ENCODE measurements around the gene ASIP. TPM values are rescaled to one million over a fixed set of nuclear protein-coding genes. Genes with fewer than 3 reads are reported as not detected.

ASIP gene
- total and polyA plus RNA-seq, 2 of the 4 experiments (the other 2 are of a cell fraction) = not detected

- H3K18ac ChIP-seq (ENCODE audit: low read depth, low read length) = no peak overlapping the region
- no peak for DNase-seq
- no peak overlapping the region for H2BK15ac ChIP-seq (ENCODE audit: low read depth, low read length)
- H3K36me3 ChIP-seq (ENCODE audit: control insufficient read depth, insufficient read depth, low read length) = no peaks in the 10 kb centered on the region
- WGBS, 2 experiments (ENCODE audit: extremely low coverage in 2 of 2, insufficient read length in 1 of 2) = 89% methylated on average over 5 of the region's 12 CpGs; no CpG with 5 or more reads in 1 of the 2 experiments
- H2AFZ ChIP-seq (replicated peaks; ENCODE audit: low read length, poor library complexity) = no peak overlapping the region
- H4K20me1 ChIP-seq (ENCODE audit: insufficient read depth, low read length) = no peaks in the 10 kb centered on the region
- dilution Hi-C loops (cut with HindIII; ENCODE audit: low sequenced_read_pairs, unreplicated experiment) (no loop called here), intact Hi-C loops (cut with micrococcal nuclease) (no loop called here), in situ Hi-C loops (cut with MboI; ENCODE audit: low sequenced_read_pairs) (no loop called here)
- no peak overlapping the region for H2BK5ac ChIP-seq (ENCODE audit: low read depth, low read length, poor library complexity, severe bottlenecking)
- no TSS peak for BruUV-seq (replicated peaks)
- ATAC-seq (ENCODE audit: low read depth) = no peak
- H3K4me1 ChIP-seq (ENCODE audit: control insufficient read depth, insufficient read depth, low read length) = no peaks in the 10 kb centered on the region
- no peak overlapping the region for H2AK5ac ChIP-seq (ENCODE audit: low read depth, low read length)
- no peaks in the 10 kb centered on the region for H3K79me1 ChIP-seq (ENCODE audit: low read depth in 1 of 2, low read length in 2 of 2)
- no peak overlapping the region for H2BK120ac ChIP-seq (ENCODE audit: low read depth, low read length)
- no peak overlapping the region for H3K4ac ChIP-seq (ENCODE audit: low read depth, low read length)
- H3K14ac ChIP-seq (replicated peaks; ENCODE audit: low read depth, low read length) = no peak overlapping the region
- H4K91ac ChIP-seq (ENCODE audit: insufficient read depth, low read depth, low read length) = no peak overlapping the region
- TF ChIP-seq SMC3 (IDR thresholded peaks at IDR 0.05; ENCODE audit: low read depth, low read length) = no peak
- TF ChIP-seq BHLHE40 (IDR thresholded peaks at IDR 0.05; ENCODE audit: low read depth, low read length) = no peak
- TF ChIP-seq NFE2L2 (IDR thresholded peaks at IDR 0.05; ENCODE audit: low read depth, low read length) = no peak
- no peak for TF ChIP-seq CEBPB (IDR thresholded peaks at IDR 0.05; ENCODE audit: low read depth, low read length)
- no peak for TF ChIP-seq RCOR1 (IDR thresholded peaks at IDR 0.05; ENCODE audit: insufficient replicate concordance, low read length)
- TF ChIP-seq RFX5 (IDR thresholded peaks at IDR 0.05; ENCODE audit: low read depth, low read length) = no peak
- no peak for TF ChIP-seq MAZ (IDR thresholded peaks at IDR 0.05; ENCODE audit: borderline replicate concordance, low read depth, low read length)
- H3K9me3 ChIP-seq (ENCODE audit: control insufficient read depth, insufficient read depth, low read length) = no peaks in the 10 kb centered on the region
- no peaks in the 10 kb centered on the region for H3K27me3 ChIP-seq (ENCODE audit: control insufficient read depth, insufficient read depth, low read length)
- no peak overlapping the region for H4K8ac ChIP-seq (ENCODE audit: low read depth in 2 of 2, low read length in 2 of 2)
- ChIA-PET CTCF (no interaction called here), POLR2A (ENCODE audit: unreplicated experiment) (no interaction called here)
- H2AK9ac ChIP-seq (replicated peaks; ENCODE audit: low read depth, low read length, poor library complexity) = no peak overlapping the region
- H3K4me3 ChIP-seq (ENCODE audit: insufficient read depth, low read depth, low read length) = no peak overlapping the region
- no peak overlapping the region for H3K4me2 ChIP-seq (ENCODE audit: low read depth, low read length)
- H2BK20ac ChIP-seq (ENCODE audit: low read depth, low read length) = no peak overlapping the region
- no peak overlapping the region for H3K27ac ChIP-seq (ENCODE audit: insufficient read depth, low read length)
- H3K23ac ChIP-seq (ENCODE audit: low read depth, low read length) = no peak overlapping the region
- H3K56ac ChIP-seq (ENCODE audit: extremely low read depth, insufficient read depth, low read length) = no peak overlapping the region
- H3K9ac ChIP-seq (ENCODE audit: low read depth, low read length) = no peak overlapping the region
- peaks cover 4% of the 10 kb centered on the region; the same call in 1 of the 2 replicates for H3K9me1 ChIP-seq (ENCODE audit: insufficient read depth, low read length)
- H4K5ac ChIP-seq (ENCODE audit: low read depth, low read length) = no peak overlapping the region
Observed at GRCh38 chr20:34268145-34268544, 26.9 kb downstream of the ASIP start.
